Stimulated activated CD4-positive, alpha-beta T cell treated with anti-CD3 and anti-CD28 coated beads, Interleukin-1b, Interleukin-23, amount 100 ng/mL, for 1 hour (primary cell): Measurements from ENCODE around the gene SLC3A2.
"Not testable (repeated sequence)": the region's sequence is repeated elsewhere in the genome, so short reads cannot be mapped to it uniquely, and the experiment has no call there.

Experiments used
- DNase-seq, 2 donors: peaks; one replicate each; pipeline ENCODE4 v3.0.0-alpha.2; 2020; ENCODE audit warnings: low read depth in 2 of 2

SLC3A2 gene

GRCh38 chr11:62930666-62931065 lies 50.0 kb downstream of the SLC3A2 start:
- DNase-seq, result no peak

DNA sequence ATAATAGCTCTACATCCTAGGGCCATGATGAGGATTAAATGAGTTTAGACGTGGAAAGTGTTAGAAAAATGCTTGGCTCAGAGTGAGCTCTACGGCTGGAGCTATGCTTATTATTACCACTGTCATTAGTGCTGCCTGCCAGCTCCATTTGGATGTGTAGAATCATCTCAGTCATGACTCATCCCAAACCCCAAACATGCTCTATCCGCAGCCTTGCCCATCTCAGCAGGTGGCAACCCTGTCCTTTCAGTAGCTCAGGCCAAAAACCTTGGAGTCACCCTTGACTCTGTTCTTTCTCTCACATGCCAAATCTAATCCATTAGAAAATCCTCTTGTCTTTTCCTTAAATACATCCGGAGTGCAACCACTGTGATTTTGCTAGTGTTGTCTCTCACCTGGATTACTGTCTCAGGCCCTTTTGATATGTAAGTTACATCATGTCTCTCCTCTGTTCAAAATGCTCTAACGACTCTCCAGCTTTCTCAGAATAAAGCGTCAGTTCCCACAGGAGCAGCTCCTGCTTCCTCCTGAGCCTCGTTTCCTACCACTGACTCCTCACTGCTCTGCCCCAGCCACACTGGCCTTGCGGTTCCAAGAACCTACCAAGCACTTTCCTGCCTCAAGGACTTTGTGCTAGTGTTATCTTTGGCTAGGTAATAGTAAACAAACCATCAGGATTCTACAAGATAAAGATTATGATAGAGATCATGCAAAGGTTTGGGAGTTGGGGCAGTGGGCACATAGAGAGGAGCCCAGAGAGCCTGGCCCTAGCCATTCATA lies 51.0 kb downstream of the SLC3A2 start:
- DNase-seq, result no peak

DNA sequence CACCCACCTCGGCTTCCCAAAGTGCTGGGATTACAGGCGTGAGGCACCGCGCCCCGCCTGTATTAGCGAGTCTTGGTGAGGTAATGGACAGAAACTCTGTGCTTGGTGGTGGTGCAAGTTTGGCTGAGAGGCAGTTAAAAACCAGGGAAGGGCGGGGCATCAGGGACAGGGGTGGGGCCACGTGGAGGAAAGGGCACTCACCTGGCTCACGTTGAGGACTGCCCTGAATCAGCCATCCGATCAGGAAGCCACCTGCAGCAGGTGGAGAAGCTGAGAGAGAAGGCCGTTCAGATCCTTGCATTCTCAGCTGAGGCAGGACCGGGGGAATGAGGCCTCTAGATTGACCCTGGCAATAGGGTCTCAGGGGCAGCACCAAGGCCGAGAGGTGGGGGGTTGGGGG lies 52.6 kb downstream of the SLC3A2 start:
- DNase-seq, result no peak

- no peak for DNase-seq
Measured at GRCh38 chr11:62933750-62934495, 53.2 kb downstream of the SLC3A2 start.

- DNase-seq, result no peak
Measured at GRCh38 chr11:62934496-62934785, 53.7 kb downstream of the SLC3A2 start.

GRCh38 chr11:62937528-62937927 lies 56.8 kb downstream of the SLC3A2 start:
- not testable (repeated sequence) for DNase-seq
